Fibroblast of peridontal ligament (primary cell): ENCODE results near the gene UBE2K.
"Not testable (repeated sequence)": the region's sequence is repeated elsewhere in the genome, so short reads cannot be mapped to it uniquely, and the experiment has no call there.

Experiments
- DNase-seq: peaks from one replicate; pipeline ENCODE4 v3.0.0-alpha.2; 2010; ENCODE audit errors: extremely low read depth

The UBE2K gene

DNA sequence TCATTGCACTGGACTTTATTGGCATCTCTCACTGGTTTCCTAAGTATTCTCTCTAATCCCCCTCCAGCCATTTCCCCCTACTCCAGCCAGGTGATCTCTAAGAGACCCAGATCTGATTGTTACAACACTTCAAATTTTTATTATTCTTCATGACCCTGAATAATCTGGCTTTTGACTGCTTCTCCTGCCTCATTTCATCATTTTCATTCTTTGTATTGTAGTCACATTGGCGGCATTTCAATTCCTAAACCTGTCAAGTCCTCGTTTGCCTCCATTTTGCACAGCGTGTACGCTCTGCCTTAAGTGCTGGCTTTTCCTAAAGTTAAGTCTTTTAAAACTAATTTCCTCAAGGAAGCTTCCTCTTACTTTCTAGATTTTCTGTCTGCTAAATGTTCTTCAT, 31.6 kb downstream of the UBE2K start:
- DNase-seq, result peak; percentile 29

DNA sequence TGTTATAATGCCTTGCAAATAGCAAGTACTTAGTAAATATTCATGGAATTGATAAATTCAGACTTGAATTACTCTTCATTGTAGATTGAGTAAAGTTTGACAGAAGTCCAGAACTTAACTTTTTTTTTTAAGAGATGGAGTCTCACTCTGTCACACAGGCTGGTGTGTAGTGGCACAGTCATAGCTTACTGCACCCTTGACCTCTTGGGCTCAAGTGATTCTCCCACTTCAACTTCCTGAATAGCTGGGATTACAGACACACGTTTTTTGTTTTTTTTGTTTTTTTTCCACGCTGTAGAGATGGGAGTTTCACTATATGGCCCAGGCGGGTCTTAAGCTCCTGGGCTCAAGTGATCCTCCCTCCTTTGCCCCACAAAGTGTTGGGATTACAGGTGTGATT, 32.1 kb downstream of the UBE2K start:
- no peak for DNase-seq

DNA sequence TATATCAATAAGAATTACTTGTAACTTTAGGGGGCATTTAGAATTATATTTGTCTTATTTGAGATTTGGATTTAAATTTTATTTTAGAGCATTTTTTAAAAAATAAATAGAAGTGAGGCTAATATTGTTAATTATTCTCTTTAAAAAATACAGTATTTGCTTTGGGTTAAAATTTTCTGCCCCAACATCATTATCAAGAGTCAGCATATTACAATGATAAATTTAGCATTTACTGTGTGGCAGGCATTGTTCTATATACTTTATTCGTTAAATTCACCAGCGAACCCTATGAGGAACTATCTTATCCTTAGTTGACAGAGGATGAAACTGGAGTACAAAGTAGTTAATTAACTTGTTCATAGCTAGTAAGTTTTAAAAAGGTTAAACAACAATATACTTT, 34.0 kb downstream of the UBE2K start:
- no peak for DNase-seq

DNA sequence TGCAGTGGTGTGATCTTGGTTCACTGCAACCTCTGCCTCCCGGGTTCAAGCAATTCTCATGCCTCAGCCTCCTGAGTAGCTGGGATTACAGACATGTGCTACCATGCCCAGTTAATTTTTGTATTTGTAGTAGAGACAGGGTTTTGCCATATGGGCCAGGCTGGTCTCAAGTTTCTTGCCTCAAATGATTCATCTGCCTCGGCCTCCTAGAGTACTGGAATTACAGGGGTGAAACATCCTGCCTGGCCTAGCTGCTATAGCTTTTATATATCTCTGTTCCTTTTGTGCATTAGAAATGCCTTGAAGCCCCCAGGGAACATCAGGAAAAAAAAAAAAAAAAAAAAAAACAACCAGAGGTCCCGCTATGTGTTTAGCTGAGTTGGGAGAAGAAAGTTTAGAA, 34.8 kb downstream of the UBE2K start:
- peak; percentile 91 for DNase-seq

DNA sequence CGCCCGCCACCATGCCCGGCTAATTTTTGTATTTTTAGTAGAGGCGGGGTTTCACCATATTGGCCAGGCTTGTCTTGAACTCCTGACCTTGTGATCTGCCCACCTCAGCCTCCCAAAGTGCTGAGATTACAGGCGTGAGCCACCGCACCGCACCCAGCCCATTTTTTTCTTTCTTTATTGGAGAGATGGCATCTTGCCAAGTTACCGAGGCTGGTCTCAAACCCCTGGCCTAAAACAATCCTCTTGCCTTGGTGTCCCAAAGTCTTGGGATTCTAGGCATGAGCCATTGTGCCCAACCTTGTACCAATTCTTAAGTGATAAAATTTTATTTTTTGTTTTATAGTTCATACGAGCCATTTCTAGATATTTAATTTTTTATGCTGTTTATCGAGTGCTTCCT, 41.7 kb downstream of the UBE2K start:
- not testable (repeated sequence) for DNase-seq

DNA sequence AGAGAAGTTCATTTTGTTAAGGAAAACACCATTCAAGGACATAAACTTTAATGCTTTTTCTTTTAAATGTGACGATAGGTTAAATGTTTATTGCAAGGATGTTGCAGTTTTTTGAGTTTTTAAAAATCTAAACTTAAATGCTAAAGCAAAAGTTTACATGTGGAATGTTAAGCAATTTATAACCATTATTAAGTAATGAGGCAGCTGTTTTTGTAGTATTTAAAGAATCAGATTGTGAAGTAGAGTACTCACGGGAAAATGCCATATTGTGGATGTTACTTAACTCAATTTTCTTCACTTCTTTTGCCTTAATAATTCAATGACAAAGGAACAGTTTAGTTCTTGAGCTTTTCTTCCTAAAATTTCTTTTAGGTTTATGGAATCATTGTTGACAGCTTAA, 43.5 kb downstream of the UBE2K start:
- no peak for DNase-seq

DNA sequence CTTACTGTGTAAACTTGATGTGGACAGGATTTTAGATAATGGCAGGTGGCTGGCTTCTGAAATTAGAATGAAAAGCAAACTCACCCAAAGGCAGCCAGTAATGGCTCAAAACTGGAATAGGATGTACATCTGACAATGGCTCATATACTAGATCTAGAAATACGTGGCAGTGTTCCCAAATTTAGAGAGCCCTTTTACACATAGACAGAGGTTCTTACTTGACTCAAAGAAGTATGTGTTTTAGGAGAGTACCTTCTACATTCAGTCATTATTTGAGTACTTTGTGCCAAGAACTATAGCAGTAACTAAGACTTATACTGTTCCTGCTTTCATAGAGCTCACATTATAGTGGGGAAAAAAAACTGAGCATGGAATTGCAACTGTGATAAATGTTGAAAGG, 48.0 kb downstream of the UBE2K start:
- no peak for DNase-seq

DNA sequence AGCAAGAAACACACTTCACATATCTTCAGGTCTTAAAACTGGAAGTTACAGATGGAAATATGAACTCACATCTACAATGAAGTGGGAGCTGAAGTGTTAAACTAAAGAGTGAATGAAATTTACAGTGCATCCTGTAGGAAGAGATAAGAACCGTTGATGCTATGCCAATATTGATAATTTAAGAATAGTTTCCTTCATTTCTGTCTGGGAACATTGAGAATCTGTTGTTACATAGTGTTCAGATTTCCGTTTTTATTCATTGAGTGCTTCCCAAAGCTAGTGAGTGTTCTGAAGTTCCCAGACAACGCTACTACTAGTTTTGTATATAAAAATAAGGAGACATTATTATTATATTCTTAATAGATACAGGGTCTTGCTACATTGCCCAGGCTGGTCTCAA, 52.3 kb downstream of the UBE2K start:
- DNase-seq, result no peak

DNA sequence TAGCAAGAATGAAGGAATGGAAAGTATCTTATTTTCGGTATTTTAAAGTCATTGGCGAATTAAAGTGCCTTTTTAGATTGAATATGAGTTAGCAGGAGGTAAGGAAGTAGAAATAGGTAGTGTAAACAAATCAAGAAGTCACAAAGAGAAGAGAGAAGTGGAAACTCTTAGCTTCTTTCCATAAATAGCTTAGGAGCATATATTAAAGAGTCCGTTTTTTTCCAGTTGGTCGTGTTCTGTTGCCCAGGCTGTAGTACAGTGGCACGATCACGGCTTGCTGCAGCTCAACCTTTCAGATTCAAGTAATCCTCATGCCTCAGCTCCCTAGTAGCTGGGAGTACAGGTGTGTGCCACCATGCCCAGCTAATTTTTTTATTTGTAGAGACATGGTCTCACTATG, 56.4 kb downstream of the UBE2K start:
- DNase-seq, result no peak

DNA sequence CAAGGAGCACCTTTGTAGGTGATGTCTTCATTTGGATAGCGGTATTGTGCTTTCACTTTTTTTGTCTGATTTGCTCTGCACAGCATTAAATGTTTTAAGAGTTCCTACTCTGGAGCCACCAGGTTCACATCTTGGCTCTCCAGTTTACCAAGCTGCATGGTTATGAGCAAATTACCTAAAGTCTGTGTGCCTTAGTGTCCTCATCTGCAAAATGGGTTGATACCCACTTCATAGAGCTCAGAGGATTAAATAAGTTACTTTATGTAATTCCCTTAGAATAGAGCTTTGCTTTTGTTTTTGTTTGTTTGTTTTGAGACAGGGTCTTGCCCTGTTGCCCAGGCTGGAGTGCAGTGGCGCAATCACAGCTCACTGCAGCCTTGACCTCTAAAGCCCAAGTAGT, 58.2 kb downstream of the UBE2K start:
- DNase-seq, result no peak

DNA sequence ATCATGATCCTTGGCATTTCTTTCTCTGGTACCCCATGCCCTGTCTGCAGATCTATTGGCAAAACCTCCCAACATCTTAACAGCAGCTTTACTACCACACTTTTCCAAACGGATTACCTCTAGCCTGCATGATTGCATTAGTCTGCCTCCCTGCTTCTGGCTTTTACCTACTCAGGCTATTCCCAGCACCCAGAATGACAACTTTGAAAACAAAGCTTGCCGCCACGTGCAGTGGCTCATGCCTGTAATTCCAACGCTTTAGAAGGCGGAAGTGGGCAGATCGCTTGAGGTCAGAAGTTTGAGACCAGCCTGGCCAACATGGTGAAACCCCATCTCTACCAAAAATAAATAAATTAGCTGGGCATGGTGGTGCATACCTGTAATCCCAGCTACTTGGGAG, 60.2 kb downstream of the UBE2K start:
- no peak for DNase-seq

DNA sequence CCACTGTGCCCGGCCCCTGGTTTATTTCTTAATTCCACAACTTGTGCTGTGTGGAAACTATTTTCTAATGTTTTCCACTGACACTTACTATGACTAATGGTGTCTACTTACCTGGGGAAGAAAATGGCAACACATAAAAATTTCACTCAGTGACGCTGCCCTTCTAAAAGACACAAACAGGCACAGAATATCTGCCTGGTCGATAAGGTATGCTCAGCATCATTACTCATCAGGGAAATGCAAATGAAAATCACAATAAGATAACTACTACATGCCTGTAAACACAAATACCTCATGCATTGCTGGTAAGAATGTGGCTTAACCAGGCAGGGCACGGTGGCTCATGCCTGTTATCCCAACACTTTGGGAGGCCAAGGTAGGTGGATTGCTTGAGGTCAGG, 61.6 kb downstream of the UBE2K start:
- no peak for DNase-seq

DNA sequence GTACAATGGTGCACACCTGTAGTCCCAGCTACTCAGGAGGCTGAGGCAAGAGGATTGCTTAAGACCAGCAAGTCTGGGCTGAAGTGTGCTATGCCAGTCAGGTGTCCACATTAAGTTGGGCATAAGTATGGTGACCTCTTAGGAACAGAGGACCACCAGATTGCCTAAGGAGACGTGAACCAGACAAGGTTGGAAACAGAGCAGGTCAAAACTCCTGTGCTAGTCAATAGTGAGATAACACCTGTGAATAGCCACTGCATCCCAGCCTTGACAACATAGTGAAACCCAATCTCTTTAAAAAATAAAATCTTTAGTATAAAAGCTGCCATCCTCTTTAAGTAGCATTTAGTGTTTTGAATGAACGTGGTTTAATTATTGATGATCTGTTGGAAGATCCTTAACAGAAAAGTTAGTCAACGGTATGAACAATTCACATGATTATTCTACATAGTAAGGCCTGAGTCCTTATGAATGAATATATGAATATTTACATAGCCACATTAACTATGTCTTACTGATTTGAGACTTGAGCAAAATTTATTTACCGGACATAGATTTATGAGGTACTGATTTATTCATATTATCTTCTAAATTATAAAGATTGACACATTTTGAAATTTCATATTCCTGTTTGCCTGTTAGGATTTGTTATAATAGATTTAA, 63.2 kb downstream of the UBE2K start:
- no peak for DNase-seq

DNA sequence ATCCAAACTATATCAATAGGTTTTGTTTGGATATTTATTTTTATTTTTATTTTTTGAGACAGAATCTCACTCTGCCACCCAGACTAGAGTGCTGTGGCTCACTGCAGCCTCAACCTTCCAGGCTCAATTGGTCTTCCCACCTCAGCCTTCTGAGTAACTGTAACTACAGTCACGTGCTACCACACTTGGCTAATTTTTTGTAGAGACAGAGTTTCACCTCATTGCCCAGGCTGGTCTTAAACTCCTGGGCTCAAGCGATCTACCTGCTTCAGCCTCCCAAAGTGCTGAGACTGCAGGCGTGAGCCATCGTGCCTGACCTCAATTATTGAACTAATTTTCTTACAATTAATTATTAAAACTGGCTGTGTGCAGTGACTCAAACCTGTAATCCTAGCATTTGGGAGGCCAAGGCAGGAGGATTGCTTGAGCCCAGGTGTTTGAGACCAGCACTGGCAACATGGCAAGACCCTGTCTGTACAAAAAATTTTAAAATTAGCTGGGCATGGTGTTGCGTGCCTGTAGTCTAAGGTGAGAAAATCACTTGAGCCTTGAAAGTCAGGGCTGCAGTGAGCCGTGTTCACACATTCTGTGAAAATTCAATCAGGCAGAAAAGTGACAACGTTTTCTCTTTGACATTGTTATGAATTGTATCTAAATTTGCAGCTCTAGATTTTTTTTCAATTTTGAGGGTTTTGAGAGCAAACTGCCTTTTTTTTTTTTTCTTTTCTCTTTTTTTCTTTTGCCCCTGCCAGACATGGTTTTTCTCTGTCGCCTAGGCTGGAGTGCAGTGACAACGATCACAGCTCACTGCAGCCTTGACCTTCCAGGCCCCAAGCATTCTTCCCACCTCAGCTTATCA, 66.0 kb downstream of the UBE2K start:
- DNase-seq, result no peak

DNA sequence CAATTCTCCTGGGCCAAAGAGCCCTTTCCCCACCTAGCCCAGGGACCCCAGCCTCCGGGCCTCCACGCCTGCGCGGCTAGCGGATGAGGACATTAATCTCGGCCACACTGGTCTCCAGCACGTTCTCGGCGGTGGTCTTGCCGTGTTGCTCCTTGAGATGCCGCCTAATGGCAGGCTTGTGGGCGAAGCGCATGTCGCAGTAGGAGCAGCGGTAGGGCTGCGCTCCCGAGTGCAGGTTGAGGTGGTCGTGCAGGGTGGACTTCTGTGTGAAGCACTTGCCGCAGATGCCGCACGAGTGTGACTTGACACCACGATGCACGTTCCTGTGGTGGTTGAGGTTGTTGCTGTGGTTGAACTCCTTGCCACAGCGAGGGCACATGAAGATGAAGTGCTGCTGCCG, 72.1 kb downstream of the UBE2K start:
- no peak for DNase-seq

DNA sequence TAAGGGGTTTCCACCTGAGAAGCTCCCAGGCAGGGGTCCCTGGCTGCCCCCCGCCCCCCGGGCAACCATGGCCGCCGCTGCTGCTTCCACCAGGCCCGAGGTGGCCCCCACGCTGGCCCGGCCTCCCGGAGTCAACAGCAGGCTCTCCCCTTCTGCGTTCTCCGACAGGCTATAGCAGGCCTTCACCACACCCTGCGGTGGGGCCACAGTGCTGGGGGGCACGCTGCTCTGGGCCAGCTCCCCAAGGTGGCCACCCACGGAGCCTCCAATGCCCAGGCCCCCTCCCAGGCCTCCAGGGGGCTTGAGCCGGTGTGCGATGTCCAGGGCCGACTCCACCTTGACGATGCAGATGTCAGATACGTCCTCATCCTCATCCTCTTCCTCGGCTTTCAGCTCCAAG, 72.5 kb downstream of the UBE2K start:
- no peak for DNase-seq

DNA sequence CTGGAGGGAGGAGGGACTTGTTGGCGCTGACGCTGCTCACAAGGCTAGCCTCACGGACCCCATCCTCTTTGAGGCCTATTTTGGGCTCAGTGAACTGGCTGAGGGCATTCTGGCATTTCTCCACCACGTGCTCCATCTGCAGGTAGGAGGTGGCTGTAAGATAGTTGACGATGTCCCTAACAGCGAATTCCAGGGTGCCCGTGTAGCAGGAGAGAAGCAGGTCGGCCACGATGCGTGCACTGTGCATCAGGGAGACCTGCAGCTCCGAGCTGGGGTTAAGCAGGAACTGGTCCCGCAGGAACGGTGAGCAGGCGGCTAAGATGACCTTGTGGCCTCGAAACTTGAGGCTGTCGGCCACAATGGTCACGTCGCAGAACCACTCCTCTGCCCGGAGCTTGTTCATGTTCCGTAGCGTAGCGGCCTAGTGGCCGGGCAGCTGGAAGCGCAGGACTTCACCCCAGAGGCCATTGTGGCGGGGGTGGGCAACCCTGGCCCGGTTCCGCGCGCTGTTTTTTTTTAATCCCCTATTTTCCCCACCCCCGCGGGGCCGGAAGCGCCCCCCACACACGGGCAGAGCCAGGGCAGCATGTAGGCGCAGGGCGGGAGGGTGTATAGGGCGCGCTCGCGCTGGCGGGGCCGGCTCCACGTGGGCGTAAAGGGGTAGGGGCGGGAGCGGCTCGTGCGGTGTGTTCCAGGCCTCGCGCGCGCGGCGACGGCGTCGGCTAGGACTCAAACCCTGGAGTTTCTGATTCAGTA, 73.2 kb downstream of the UBE2K start:
- no peak for DNase-seq

DNA sequence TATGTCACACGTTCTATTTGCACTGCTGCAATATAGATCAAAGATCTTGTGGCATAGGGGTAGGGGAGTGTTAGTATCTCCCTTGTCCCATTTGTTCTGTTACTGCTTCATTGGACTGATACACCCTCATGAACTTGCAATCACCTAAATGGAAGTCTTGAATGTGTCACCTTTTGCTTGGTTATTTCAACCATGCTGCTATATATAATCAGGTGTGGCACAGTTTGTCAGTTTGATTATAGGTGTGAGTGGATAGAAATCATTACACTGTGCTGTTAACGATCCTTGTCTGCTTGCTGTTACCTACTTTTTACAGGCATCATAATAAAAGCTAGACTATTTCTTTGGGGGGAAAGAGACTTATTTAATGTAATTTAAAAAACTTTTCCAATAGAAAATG, 84.1 kb downstream of the UBE2K start:
- not testable (repeated sequence) for DNase-seq

DNA sequence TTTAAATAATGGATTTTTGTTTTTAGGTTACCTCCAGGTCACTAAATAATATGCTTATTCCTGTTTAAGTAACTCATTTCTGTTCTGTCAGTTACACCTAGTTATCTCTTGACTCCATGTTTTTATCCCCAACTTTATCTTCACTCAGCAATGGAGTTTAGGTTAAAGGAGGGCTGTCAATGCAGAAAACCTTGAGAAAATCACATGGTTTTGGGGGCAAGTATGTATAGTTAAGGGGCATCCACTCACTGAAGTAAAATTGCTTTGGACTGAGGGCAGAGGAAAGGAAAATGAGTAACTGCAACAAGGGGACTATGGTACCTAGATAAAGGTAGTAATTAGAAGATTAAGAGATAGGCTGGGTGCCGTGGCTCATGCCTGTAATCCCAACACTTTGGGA, 87.1 kb downstream of the UBE2K start:
- no peak for DNase-seq

DNA sequence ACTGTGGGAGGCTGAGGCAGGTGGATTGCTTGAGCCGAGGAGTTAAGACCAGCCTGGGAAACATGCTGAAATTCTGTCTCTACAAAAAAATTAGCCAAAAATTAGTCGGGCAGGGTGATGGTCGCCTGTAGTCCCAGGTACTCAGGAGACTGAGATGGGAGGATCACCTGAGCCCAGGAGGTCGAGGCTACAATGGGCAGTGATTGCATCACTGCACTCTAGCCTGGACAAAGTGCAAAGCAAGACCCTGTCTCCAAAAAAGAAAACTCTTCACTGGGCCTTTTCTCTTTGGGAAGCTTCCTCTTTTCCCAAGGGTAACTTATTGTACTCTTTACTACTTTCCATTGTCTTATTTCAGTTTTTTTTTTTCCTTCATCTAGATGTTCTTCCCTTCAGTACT, 88.9 kb downstream of the UBE2K start:
- no peak for DNase-seq

DNA sequence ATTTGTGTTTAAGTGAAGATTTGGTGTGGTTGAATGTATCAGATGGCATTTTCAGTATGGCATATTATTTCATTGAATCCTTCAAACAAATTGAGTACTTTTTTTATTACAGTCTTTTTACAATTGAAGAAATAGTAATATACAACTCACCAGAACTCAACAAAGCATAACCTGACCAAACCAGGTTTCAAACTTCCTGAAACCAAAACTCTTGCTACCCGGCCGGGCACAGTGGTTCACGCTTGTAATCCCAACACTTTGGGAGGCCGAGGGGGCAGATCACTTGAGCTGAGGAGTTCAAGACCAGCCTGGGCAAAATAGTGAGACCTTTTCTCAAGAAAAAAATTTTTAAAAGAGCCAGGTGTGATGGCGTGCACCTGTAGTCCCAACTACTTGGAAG, 94.2 kb downstream of the UBE2K start:
- no peak for DNase-seq

DNA sequence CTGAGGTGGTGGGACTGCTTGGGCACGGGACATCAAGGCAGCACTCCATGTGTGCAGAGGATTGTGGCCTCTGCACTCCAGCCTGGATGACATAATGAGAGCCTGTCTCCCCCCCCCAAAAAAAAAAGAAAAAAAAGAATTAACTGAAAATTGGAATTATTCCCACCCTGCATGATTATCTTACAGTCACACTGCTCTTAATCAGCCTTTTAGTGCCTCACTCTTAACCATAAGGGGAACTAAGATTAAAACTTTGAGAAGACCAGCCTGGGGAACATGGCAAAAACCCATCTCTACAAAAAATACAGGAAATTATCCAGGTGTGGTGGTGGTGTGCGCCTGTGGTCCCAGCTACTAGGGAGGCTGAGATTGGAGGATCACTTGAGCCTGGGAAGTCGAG, 94.6 kb downstream of the UBE2K start:
- DNase-seq, result no peak

DNA sequence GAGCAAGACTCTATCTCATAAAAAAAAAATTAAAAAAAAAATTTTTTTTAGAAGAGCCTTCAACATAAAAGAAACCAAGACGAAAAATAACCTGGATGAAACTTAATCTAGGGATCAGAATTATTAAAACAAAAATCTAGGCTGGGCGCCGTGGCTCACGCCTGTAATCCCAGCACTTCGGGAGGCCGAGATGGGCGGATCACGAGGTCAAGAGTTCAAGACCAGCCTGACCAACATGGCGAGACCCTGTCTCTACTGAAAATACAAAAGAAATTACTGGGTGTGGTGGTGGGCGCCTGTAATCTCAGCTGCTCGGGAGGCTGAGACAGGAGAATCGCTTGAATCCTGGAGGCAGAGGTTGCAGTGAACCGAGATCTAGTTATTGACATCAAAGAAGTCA, 95.0 kb downstream of the UBE2K start:
- DNase-seq, result not testable (repeated sequence)
